H1 (cell line): Measurements from ENCODE around the gene ZFAND3.

ENCODE experiments used
- CEBPB ChIP-seq: IDR thresholded peaks from 2 replicates; pipeline ENCODE4 v1.6.1; 2012; ENCODE audit warnings: low read depth, low read length
- CHD1 ChIP-seq: IDR thresholded peaks from 2 replicates; pipeline ENCODE4 v1.6.1; 2012; ENCODE audit warnings: low read depth, low read length, improper control_type of control experiment
- CREB1 ChIP-seq: IDR thresholded peaks from 2 replicates; pipeline ENCODE4 v1.6.1; 2012; ENCODE audit warnings: inconsistent platforms
- CTCF ChIP-seq, 3 experiments: IDR thresholded peaks; 1 replicate in 2 of 3; 2 replicates in 1 of 3; pipeline versions ENCODE4 v1.5.1 to v1.6.1; 2011; ENCODE audit warnings: low read length in 3 of 3, mild to moderate bottlenecking in 3 of 3, inconsistent platforms in 2 of 3, low read depth in 1 of 3, moderate library complexity in 1 of 3; ENCODE audit not compliant: insufficient read depth in 1 of 3; ENCODE audit errors: control extremely low read depth in 1 of 3
- GABPA ChIP-seq: IDR thresholded peaks from 2 replicates; pipeline ENCODE4 v1.6.1; 2011; ENCODE audit warnings: mild to moderate bottlenecking, low read length, moderate library complexity, borderline replicate concordance; ENCODE audit not compliant: insufficient read depth
- MAX ChIP-seq: IDR thresholded peaks from 2 replicates; pipeline ENCODE4 v1.6.1; 2012; ENCODE audit warnings: inconsistent platforms
- PHF8 ChIP-seq: fragments of 200-600 bp; sonication (generic); conservative IDR thresholded peaks from 2 replicates; pipeline ENCODE4 v1.7.1; 2012; ENCODE audit warnings: low read depth, mild to moderate bottlenecking, inconsistent platforms, low read length, moderate library complexity

- TF ChIP-seq CHD1 (no peak), CTCF (IDR thresholded peaks at IDR 0.05; ENCODE audit: control extremely low read depth in 1 of 3, insufficient read depth in 1 of 3, low read depth in 1 of 3, low read length in 3 of 3) (no peak), GABPA (no peak), MAX (no peak), PHF8 (no peak), CEBPB (no peak), CREB1 (no peak)
Measured at GRCh38 chr6:38161754-38162492, 342.4 kb downstream of the ZFAND3 start.
